GM21447 (cell line): ENCODE results near the gene ANKRD28.

Experiments
- ATAC-seq: cut with Tn5 transposase; IDR thresholded peaks from one replicate; pipeline ENCODE4 v1.9.1; 2021; ENCODE audit not compliant: unreplicated experiment

Gene ANKRD28

DNA sequence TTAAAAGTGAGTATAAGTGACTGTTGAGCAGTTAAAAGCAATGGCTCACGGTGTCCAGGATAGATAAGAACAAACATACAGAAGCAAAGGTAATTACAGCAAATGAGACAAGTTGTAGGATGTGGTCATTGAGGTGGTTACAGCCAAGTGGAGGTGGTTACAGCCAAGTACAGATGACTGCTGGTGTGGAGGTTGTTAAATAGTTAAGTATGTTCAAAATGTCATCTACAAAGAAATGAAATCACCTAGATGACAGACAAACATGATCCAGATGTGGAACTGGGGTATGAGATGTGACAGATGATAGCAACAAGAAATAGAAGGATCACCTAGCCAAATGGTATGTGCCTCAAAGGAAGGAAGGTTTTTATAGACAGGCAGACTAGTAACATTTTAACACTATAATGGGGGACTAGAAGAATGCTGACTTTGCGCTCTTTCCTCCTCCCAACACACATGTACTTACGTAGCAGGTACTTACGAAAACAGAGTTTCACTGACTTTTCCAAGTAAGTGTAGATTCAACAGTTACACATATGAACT, 6.8 kb upstream of the ANKRD28 start:
- peak; percentile 49 for ATAC-seq

DNA sequence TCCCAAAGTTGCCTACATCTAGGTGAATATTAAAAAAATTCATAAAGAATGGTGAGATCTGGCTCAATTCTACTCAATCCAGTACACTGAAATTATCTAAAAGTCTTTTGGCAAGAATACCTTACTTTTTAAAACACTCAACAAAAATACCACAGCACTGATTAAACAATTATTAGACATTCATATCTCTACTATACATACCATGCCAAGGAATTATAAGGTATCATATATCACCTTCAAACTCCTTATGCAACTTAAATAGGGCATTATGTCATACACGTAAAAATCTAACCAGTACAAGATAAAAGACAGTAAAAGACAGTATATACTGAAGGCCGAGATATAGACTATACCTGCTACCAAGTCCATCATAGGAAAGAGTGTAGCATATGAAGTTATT, 6.1 kb upstream of the ANKRD28 start:
- ATAC-seq, result no peak

DNA sequence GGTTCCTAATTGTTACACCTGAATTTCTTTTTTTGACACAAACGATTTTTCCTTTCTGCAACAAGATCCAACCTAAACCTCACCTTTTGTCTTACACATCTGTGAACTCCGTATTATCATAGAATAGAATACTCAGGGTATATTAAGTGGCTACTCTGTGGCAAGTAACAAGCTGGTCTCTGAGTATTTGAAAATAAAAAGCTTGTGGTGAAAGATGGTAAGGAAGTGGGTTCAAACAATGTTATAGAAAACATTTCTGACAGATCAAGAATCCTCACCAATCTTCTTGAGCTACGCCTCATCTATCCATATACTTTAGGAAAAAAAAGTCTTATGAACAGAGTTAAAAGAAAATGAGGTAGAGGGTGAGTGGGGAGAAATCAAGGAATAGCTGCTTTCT, 3.5 kb upstream of the ANKRD28 start:
- no peak for ATAC-seq

DNA sequence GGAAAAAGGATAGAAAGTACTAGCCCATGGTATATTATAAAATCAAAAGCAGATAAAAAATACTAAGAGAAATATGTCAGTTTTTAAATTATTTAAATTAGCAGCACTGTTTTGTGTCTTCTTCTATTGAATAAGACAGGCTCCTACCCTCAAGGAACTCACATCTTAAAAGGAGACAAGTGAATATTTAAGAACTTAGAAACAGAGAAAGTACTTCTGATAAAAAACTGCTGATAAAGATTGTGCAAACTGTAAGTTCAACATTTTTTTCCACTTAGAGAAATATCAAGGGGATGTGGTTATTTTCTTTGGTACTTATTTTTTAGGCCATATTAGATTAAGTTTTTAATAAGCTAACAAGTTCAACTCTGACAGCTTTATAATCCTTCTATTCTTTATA, 3.0 kb upstream of the ANKRD28 start:
- no peak for ATAC-seq

DNA sequence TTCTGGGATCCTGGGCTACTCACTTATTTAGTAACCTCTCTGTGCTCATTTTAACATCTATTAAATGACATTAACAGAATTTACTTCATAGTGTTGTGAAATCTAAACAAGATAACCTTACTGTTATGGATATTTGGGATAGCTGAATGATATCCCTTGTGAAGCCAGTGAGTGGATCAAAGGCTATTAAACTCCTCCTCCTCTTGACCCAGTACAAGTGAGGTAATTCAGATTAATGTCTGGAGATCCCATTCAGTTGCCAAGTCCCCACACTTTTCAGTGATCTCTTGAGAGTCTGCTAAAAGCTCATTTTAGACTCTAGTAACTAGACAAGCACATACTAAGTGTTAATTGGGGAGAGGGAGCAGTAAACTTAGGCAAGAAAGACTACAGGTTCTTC, 2.5 kb upstream of the ANKRD28 start:
- no peak for ATAC-seq

DNA sequence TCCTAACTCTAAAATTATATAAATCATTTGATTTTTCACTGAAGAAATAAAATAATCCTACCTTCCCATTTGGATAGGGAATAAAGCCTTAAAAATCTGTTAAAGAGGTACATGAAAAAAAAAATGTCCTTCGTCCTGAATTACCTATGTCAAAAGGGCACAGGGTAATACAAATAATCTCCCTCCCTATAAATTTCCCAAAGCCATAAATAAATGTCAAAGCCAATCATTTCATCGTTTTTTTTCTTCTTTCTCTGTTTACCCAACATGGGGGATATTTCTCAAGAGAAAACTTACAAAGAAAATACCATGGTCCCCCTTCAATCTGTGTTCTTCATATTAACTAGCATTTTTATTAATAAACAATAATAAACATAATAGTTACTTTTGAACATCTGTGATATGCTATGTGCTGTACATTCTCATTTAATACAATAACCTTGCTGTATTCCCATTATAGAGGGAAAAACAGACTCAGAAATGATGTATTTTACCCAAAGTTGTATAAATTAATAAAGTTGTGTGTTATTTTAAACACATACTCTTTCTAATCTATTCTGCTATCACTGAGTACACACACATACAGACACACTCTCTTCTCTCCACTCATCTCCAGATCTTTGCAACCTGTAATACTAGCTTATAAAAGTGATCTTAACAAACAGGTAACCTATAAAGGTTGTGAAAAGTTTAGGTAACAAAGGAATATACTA, 910 bp upstream of the ANKRD28 start:
- no peak for ATAC-seq

DNA sequence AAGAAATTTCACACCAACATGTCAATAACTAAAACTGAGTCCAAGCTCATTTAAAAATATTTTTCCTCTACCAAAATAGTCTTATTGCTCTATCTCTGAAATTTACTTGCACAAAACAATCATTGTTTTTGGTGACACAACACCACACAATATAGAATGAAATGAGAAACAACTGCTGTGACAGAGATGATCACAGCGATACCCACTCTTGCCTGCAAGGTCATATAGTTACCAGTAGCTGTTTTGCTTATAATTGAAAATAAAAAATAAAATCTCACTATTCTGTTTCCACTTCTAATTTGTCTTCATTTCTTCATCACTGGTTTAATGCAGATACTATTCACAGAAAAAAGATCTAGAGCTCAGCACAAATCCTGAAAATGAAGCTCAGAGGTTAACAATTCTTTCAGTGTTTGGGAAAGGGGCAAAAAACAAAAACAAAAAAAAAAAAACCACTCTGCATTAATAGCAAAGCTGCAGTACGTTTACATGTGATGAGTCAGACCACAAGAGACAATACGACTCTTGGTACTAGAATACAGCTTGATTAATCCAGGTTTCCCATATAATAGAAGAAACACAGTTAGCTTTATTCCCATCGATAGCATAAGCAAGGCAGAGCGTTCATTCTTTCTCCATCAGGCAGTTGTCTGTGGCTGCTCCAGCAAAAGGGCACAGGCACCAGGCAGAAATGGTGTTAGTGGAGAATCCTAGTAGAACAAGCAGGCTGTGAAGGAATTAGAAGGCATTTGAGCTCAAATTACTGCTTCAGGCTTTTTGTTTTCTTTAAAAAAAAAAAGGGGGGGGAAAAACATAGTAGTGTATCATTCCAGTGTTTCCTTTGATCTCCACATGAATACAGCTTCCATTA, 773 bp downstream of the ANKRD28 start:
- peak; percentile 34 for ATAC-seq

DNA sequence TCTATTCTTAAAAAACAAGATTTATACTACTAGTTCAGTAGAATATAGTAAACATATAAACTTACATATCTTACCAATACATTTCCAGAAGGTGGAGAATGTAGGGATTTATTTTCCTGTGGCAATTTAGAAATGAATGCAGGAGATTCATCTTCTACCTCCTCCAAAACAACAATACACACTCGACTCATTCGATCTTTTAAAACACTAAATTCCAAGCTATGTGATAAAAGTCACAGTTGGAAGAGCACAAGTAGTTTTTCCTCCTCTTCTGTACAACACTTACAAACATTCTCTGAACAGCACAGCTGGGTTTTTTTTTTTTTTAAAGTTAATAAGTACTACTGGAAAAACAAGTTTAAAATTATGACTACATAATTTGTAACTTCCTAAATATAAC, 1.4 kb downstream of the ANKRD28 start:
- ATAC-seq, result no peak

DNA sequence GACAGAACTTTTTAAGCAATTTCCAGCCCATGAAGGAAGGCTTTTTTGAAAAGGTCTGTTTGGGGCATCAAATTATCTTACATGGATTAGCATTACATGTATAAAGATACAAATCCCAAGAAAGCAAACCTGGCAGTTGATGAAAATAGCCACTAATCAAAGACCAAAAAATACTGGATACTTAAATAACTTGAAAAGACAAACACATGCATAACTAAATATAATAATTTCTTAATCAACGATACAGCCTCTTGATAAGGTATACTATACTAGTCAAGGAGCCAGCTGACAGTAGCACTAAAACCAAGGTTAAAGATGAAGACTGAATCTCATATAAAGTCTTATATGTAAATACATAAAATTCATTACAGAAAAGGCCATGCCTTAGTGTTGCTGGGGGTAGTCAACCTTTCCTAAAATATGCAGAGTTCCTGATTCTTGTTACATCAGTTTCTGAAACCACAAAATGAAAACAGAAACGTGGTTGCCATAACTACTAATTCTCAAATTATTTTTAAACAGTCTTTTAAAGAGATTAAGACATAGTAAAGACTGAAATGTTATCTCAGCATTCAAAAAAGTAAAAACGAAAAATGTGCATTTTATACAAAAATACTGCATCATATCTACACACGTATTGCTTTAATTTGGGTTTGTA, 2.0 kb downstream of the ANKRD28 start:
- ATAC-seq, result peak; percentile 45

DNA sequence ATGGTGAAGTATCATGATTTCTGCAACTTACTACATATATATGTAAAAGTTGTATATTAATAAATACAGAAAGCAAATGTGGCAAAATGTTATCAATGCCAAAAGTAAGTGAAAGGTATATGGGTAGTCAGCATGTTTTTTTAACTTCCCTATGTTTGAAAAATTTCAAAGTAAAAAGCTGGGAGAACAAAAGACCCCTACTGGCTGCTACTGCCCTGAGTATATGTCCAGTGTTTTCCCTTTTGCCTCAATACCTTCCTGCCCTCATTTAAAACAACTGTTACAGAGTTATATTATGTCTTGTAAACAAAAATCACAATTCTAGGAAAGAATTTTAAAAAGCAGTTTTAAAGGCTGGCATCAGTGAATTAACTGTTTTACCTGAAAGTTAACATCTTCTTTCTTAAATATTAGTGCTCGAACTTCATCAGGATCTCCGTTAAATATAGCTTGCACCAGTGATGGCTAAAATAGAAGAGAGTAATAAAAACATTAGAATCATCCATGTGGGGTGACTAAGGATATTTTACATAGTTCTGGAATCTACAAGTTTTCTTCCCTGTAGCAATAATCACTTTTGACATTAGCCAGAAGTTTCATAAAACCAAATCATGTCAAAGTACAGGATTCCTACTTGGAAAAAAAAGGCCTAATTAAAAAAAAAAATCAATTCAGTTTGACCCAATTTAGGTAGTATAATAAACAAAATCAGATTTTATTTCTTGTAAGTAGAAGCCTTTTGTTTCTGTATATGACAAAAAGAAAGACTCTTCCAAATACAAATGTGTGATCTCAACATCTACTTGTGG, 2.7 kb downstream of the ANKRD28 start:
- no peak for ATAC-seq

DNA sequence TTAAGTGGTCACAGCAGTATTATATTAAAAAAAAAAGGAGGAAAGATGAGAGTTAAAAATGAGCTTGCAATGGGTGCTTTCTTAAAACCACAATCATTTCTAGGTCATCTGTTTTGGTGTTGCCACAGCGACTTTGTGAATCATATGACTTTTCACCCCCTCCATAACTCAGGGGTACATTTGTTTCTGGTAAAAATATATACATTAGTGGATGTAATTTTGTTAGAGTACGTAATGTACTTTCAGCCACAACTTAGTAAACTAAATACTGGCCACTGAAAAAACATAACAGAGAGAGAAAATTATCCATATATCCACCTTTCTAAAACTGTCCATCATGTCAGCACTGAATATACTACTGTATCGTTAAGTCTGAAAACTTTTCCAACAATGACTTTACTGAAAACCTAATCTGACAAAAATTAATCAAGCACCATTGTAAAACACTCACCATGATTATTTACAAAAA, 3.4 kb downstream of the ANKRD28 start:
- ATAC-seq, result no peak

DNA sequence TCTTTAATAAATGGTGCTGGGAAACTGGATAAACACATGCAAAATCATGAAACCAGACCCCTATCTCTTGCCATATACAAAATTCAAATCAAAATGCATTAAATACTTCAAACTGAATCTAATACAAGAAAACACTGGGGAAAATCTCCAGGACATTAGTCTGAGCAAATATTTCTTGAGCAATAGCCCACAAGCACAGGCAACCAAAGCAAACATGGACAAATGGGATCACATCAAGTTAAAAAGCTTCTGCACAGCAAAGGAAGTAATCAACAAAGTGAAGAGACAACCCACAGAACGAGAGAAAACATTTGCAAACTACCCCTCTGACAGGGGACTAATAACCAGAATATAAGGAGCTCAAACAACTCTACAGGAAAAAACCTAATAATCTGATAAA, 6.3 kb downstream of the ANKRD28 start:
- no peak for ATAC-seq

DNA sequence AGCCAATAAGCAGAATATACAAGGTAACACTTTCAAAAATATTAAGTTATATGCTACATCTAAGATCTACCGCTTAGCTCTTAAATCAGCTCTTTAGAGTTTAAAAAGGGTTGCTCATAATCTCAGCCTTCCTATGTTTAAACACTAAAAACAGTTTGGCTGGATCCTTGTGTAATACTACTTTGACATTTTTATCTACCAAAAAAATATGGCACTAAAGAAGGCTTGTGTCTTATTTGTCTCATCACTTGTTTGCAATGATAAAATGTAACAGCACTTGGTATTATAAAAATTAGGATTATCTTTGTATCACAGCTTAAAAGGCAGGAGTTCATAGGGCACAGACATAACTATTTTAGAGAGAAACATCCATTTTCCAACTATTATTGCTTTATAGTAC, 9.8 kb downstream of the ANKRD28 start:
- no peak for ATAC-seq

DNA sequence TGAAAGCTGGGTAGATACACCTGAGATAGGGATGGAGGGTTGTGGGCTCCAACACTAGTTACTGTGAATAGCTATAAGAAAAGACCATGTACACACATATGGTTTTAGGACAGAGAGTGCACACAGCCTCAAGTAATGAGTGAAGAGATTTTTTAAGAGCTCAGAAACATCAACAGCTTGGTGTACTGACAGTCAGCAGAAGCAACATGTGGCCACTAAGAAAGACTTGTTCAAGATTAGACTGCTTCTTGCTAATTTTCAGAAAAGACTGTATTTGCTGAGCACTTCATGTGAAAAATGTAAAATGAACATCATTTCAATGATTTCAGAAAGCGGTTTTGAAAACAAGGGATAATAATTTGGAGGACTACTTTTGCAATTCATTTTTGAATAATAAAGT, 10.3 kb downstream of the ANKRD28 start:
- no peak for ATAC-seq

DNA sequence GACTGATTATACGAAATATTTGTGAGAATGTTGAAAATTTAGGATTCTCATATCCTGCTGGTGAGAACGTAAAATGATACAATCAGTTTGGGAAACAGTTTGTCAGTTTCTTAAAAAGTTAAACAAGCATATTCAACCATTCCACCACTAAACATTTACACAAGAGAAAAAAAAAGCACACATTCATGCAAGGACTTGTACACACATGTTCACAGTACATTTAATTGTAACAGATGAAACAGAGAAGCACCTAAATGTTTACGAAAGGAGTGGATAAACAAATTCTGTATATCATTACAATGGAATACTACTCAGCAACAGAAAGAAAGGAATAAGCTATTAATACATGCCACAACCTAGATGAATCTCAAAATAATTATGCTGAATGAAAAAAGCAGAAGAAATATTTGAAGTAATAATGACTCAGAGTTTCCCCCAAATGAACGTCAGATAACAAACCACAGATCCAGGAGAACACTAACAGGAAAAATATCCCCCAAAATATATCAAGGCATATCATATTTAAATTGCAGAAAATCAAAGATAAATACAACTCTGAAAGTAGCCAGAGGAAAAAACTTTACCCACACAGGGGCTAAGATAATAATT, 14.3 kb downstream of the ANKRD28 start:
- no peak for ATAC-seq

DNA sequence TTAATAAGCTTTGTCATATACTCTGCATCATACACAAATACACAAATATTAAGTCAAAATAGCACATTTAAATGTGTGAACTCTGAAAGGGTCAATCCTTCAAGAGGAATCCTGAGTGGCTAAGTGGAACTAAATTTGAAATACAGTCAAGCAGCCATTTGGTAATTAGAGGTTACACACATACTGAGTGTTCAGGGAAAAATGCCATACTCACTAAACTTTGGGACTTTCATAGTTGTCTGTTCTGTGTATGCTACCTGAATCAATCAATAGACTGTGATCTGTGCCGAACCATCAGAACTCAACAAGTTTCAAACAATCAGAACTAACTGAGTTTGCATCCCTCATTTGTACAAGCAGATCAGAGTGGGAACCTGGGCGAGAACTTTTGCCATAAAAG, 15.3 kb downstream of the ANKRD28 start:
- no peak for ATAC-seq

DNA sequence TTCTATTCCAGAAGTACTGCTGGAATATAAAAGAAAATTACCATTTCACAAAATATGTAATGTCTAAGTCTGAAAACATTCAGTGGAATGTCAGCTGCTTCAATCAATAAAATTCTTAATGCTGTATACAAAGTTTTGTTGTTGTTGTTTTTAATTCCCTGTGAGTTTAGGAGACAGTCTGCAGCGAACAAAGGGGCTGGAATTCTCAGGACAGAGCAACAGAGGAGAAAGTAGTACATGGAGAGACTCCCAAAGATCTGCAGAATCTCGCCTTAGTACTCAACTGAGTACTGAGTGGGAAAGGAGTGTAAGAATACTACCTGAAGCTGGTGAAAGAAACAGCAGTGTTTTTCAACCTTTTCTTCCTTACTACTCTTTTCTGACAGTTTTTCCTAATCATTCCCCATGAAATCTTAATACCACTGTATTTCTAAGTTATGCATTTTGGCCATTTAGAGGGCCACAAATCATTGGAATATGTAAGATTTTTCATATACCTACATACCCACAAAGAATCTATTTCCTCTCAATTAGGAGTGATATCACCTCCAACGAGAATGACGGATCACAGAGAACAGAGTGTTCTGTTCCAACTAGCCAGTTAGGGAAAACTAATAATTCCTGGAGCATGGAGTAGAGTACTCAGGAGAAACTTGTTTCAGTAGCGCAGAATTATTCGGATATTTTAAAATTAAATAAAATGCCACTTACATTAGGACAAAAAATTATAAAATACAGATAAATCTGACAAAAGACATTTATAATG, 16.0 kb downstream of the ANKRD28 start:
- ATAC-seq, result no peak

DNA sequence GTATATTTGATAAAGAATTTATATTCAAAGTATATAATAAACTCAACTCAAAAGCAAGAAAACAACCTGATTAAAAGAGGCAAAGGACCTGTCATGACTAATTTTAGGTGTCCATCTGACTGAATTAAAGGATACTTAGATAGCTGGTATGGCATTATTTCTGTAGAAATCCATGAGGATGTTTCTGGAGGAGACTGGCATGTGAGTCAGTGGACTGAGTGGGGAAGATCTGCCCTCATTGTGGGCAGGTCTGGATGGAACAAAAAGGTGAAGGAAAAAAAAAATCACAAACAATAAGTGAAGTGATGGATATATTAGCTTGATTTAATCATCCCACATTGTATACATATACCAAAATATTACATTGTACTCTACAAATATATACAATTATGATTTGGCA, 16.6 kb downstream of the ANKRD28 start:
- no peak for ATAC-seq

DNA sequence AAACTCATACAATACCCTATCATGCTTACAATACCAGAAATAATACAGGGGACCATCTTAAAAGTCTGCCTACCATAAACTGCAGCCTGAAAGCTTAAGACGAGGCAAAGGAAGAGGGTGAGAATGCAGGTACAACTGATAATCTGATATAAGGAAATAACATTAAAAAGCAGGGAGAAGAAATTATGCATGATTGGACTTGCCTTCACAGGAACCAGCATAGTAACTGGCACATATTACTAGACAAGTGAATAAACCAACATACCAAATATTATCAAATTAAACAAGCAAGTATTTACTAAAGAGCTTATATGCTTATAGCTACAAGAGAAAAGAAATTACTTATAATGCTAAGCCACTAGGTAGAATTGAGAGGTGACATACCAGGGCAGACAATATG, 18.7 kb downstream of the ANKRD28 start:
- no peak for ATAC-seq
